Tibial nerve (tissue), 4 donors: Measurements from ENCODE around the gene CUL1.

ENCODE experiments used
- CTCF ChIP-seq, 5 experiments: fragments of 200-600 bp in 3 of 5; fragments of 450-650 bp in 2 of 5; sonication (generic) in 3 of 5; IDR thresholded peaks; one replicate each; pipeline ENCODE4 v1.5.1; 2016 to 2019; ENCODE audit warnings: antibody characterized with exemption in 5 of 5, mild to moderate bottlenecking in 3 of 5, moderate library complexity in 2 of 5
- EP300 ChIP-seq, 2 donors: sonication (generic); formaldehyde crosslinking; IDR thresholded peaks; one replicate each; pipeline ENCODE4 v1.6.1; 2017; ENCODE audit warnings: antibody characterized with exemption in 2 of 2, mild to moderate bottlenecking in 1 of 2
- POLR2A ChIP-seq, 2 donors: fragments of 450-650 bp; IDR thresholded peaks; one replicate each; pipeline ENCODE4 v1.6.1; 2017; ENCODE audit warnings: antibody characterized with exemption in 2 of 2, mild to moderate bottlenecking in 2 of 2, moderate library complexity in 2 of 2

GRCh38 chr7:148699024-148699781, 500 bp downstream of the CUL1 start:
- TF ChIP-seq CTCF (IDR thresholded peaks at IDR 0.05) = no peak
- TF ChIP-seq POLR2A (IDR thresholded peaks at IDR 0.05) = peak in 1 of 2 donors; percentile 32
- TF ChIP-seq EP300 (IDR thresholded peaks at IDR 0.05) = peak in 1 of 2 donors; percentile 54
